Pancreas (tissue), 10 donors: Measurements from ENCODE around the gene FEN1. TPM values are rescaled to one million over a fixed set of nuclear protein-coding genes. Genes with fewer than 3 reads are reported as not detected.

Source experiments
- ATAC-seq, 4 donors: fragments of 200-7000 bp; cut with Tn5 transposase; one replicate each; pipeline versions ENCODE4 v1.8.0 to v1.9.1; 2020; ENCODE audit warnings: mild to moderate bottlenecking in 4 of 4, moderate library complexity in 4 of 4
- DNase-seq, 6 donors: peaks; one replicate each; pipeline ENCODE4 v3.0.0-alpha.2; 2020
- FAIRE-seq: peaks from 2 replicates; lab custom pipeline; 2012; peaks lifted over from hg19 to GRCh38; lab: Jason Lieb, UNC
- H3K27ac ChIP-seq, 4 donors: fragments of 200-600 bp; sonication (generic); 1 replicate in 3 of 4; 2 replicates in 1 of 4; pipeline versions ENCODE4 v1.5.0 to v1.8.0; 2020
- H3K27me3 ChIP-seq, 4 donors: fragments of 200-600 bp; one replicate each; pipeline ENCODE4 v1.8.0; 2021
- H3K36me3 ChIP-seq, 3 donors: fragments of 200-600 bp; sonication (generic) in 1 of 3; one replicate each; pipeline versions ENCODE4 v1.5.0 to v1.8.0; 2020 to 2021
- H3K4me1 ChIP-seq, 3 donors: fragments of 200-600 bp; one replicate each; pipeline ENCODE4 v1.8.0; 2021
- H3K4me3 ChIP-seq, 4 donors: fragments of 200-600 bp; sonication (generic) in 2 of 4; one replicate each; pipeline versions ENCODE4 v1.5.0 to v1.8.0; 2020 to 2021
- H3K9me3 ChIP-seq, 4 donors: fragments of 200-600 bp; one replicate each; pipeline ENCODE4 v1.8.0; 2021
- CTCF ChIP-seq, 4 donors: fragments of 200-600 bp; sonication (generic) in 3 of 4; IDR thresholded peaks; one replicate each; pipeline versions ENCODE4 v1.5.0 to v1.8.0; 2021; ENCODE audit warnings: antibody characterized with exemption in 4 of 4
- WGBS, 2 donors: extraction: QIAGEN DNeasy Blood & Tissue Kit; methylation state at CpG; one replicate each; pipeline ENCODE4 v1.1.7; 2013; 5-methylcytosine and 5-hydroxymethylcytosine counted together
- intact Hi-C, 3 donors: fragments of 100-400 bp; cut with DNase I; formaldehyde crosslinking; loops; one replicate each; pipeline versions ENCODE4 v1.11.1 to v1.14.2; 2022
- polyA plus RNA-seq, 2 donors: library from polyadenylated mRNA; stranded (reverse); fragments of 200-250 nt; gene quantifications; one replicate each; pipeline ENCODE4 v1.2.3, GENCODE V29; 2013
- total RNA-seq, 6 donors: library from RNA; stranded (reverse); fragmentation: NEBNext Ultra II Directional in 4 of 6; extraction: Animal tissue kit (Norgen Biotek cat#: 25700) in 4 of 6; gene quantifications; one replicate each; pipeline versions ENCODE4 v1.2.1 to v1.2.4, GENCODE V29; 2021 to 2023
- donor health status: healthy with polysubstance abuse.
- donor health status: DM: no; HTN: no; CAD: no; lungs with moderate emphysema.
- donor health status: DM: no; HTN: no; CAD: no.
- donor health status: control.
- donor health status: control.
- donor health status: Bipolar disorder and iron deficiency.
- donor health status: DM: yes; HTN: yes; CAD: no.
- donor health status: DM: no; HTN: no; CAD: no.
- donor health status: DM: no; HTN: no; CAD: no.
- donor health status: DM: yes; HTN: yes; CAD: no.

FEN1 gene
- total and polyA plus RNA-seq, 8 donors = 2.3 to 7.3 (median 4.7) TPM

- 82 to 83% methylated on average over 10 of the region's 10 CpGs for WGBS, 2 donors
- H3K9me3 ChIP-seq = no peaks in the 10 kb centered on the region
- peak in 1 of 6 donors; percentile 0 for DNase-seq
- no peak for FAIRE-seq
- no peaks in the 10 kb centered on the region for H3K36me3 ChIP-seq
- intact Hi-C loops = no loop called here
- H3K4me1 ChIP-seq = no peaks in the 10 kb centered on the region
- no peak for TF ChIP-seq CTCF (IDR thresholded peaks at IDR 0.05)
- ATAC-seq = peak in 1 of 4 donors; percentile 37
- no peak overlapping the region for H3K27ac ChIP-seq
- no peak overlapping the region for H3K4me3 ChIP-seq
- no peaks in the 10 kb centered on the region for H3K27me3 ChIP-seq
These were observed 53.8 kb downstream of the FEN1 start for GRCh38 chr11:61846362-61847020.

Other genes with a start within 250 kb of the FEN1 start
- gene SYT7, start 211.8 kb upstream of the FEN1 start, total RNA-seq = 10 to 100 TPM in 3 of 6 donors, 1 to 10 TPM in 3; 4.3 to 17.9 (median 8.7) TPM
- 10 to 100 TPM; 21.0 to 59.4 TPM for gene SYT7, start 211.8 kb upstream of the FEN1 start, polyA plus RNA-seq
- gene DAGLA, start 112.5 kb upstream of the FEN1 start, total RNA-seq = 1 to 10 TPM; 3.7 to 6.2 (median 4.8) TPM
- 1 to 10 TPM; 5.4 to 6.9 TPM for gene DAGLA, start 112.5 kb upstream of the FEN1 start, polyA plus RNA-seq
- 10 to 100 TPM; 19.1 to 43.9 (median 27.2) TPM for gene MYRF, start 40.3 kb upstream of the FEN1 start, total RNA-seq
- gene MYRF, start 40.3 kb upstream of the FEN1 start, polyA plus RNA-seq = 10 to 100 TPM; 56.3 to 69.3 TPM
- gene TMEM258, start 312 bp upstream of the FEN1 start, total RNA-seq = 100 to 1,000 TPM in 2 of 6 donors, 10 to 100 TPM in 4; 69.8 to 108 (median 94.4) TPM
- gene TMEM258, start 312 bp upstream of the FEN1 start, polyA plus RNA-seq = 100 to 1,000 TPM in 1 of 2 donors, 10 to 100 TPM in 1; 87.4 to 171 TPM
- gene FADS1, start 24.1 kb downstream of the FEN1 start, total RNA-seq = 10 to 100 TPM in 1 of 6 donors, 1 to 10 TPM in 5; 2.3 to 15.1 (median 5.7) TPM
- 1 to 10 TPM; 4.2 to 5.5 TPM for gene FADS1, start 24.1 kb downstream of the FEN1 start, polyA plus RNA-seq
- gene FADS2, start 35.4 kb downstream of the FEN1 start, total RNA-seq = 10 to 100 TPM in 2 of 6 donors, 1 to 10 TPM in 4; 1.7 to 20.5 (median 5.5) TPM
- 10 to 100 TPM in 1 of 2 donors, 1 to 10 TPM in 1; 8.4 to 21.3 TPM for gene FADS2, start 35.4 kb downstream of the FEN1 start, polyA plus RNA-seq
- gene FADS3, start 98.6 kb downstream of the FEN1 start, total RNA-seq = 10 to 100 TPM; 11.2 to 26.6 (median 16.7) TPM
- 10 to 100 TPM; 35.2 to 42.7 TPM for gene FADS3, start 98.6 kb downstream of the FEN1 start, polyA plus RNA-seq
- gene RAB3IL1, start 124.7 kb downstream of the FEN1 start, total RNA-seq = 1 to 10 TPM; 1.9 to 5.6 (median 2.6) TPM
- gene RAB3IL1, start 124.7 kb downstream of the FEN1 start, polyA plus RNA-seq = 1 to 10 TPM; 3.4 to 4.2 TPM
- 1 to 10 TPM in 3 of 6 donors, under 1 TPM in 3; 0.43 to 2.4 (median 0.98) TPM for gene BEST1, start 157.4 kb downstream of the FEN1 start, total RNA-seq
- 1 to 10 TPM; 1.2 to 1.7 TPM for gene BEST1, start 157.4 kb downstream of the FEN1 start, polyA plus RNA-seq
- 1,000 to 10,000 TPM; 1,217 to 1,772 (median 1,396) TPM for gene FTH1, start 174.7 kb downstream of the FEN1 start, total RNA-seq
- 1,000 to 10,000 TPM; 1,114 to 1,632 TPM for gene FTH1, start 174.7 kb downstream of the FEN1 start, polyA plus RNA-seq